Measurements from ENCODE around the gene TAS2R60. TPM values are rescaled to one million over a fixed set of nuclear protein-coding genes. Genes with fewer than 3 reads are reported as not detected.

Gene TAS2R60
- polyA plus RNA-seq, 1 donor (not counting 4 experiments of a cell fraction or from before 2014, with no cell fraction given), result 0.17 TPM

DNA sequence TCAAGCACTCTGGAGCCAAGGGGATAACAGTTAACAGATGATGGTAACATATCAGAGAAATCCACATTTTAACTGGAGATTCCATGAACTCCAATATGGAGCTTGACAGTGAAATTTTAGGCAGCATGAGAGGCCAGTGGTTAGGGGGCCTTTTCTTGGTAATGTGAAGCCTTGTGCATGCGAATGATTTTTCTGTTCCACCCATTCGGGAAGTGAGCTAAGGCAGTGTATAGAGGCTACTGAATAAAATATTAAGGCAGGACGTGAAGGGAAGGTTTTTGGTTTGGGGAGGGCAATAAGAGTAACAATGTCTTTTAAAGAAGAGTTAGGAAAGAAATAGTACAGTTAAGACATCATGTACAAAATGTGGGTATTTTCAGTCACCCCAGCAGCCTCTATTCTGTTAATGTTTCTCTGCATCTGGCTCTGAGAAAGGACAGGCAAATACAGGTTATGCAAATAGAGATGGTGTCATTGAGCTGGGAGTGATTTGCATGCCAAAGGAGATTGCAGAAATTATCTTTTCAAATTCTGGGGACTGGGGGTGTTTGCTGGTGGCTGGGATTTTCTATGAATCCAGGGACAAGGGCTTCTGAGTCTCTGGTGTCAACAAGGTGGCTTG, 6.8 kb upstream of the TAS2R60 start:
- no peak for TF ChIP-seq EZH2 (IDR thresholded peaks at IDR 0.05; ENCODE audit: low read length)
- TF ChIP-seq, protein P1, sequence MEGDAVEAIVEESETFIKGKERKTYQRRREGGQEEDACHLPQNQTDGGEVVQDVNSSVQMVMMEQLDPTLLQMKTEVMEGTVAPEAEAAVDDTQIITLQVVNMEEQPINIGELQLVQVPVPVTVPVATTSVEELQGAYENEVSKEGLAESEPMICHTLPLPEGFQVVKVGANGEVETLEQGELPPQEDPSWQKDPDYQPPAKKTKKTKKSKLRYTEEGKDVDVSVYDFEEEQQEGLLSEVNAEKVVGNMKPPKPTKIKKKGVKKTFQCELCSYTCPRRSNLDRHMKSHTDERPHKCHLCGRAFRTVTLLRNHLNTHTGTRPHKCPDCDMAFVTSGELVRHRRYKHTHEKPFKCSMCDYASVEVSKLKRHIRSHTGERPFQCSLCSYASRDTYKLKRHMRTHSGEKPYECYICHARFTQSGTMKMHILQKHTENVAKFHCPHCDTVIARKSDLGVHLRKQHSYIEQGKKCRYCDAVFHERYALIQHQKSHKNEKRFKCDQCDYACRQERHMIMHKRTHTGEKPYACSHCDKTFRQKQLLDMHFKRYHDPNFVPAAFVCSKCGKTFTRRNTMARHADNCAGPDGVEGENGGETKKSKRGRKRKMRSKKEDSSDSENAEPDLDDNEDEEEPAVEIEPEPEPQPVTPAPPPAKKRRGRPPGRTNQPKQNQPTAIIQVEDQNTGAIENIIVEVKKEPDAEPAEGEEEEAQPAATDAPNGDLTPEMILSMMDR (optimal IDR thresholded peaks at IDR 0.05 in 1 of 3, IDR thresholded peaks at IDR 0.05 in 1 of 3, conservative IDR thresholded peaks at IDR 0.05 in 1 of 3; ENCODE audit: extremely low read depth in 1 of 3, insufficient read depth in 2 of 3, low read length in 3 of 3), result no peak
- Histone ChIP-seq H3K9ac (ENCODE audit: control insufficient read depth, extremely low read depth, insufficient read depth, low read length) (no peak overlapping the region), H3K4me2 (ENCODE audit: control insufficient read depth, extremely low read depth, insufficient read depth, low read depth, low read length) (no peak overlapping the region), H3K9me3 (ENCODE audit: control insufficient read depth, low read depth, low read length) (no peaks in the 10 kb centered on the region), H3K27ac (ENCODE audit: control insufficient read depth, insufficient read depth, low read length) (no peak overlapping the region), H3K36me3 (ENCODE audit: control insufficient read depth in 2 of 2, extremely low read depth in 1 of 2, insufficient read depth in 2 of 2, low read length in 2 of 2) (no peaks in the 10 kb centered on the region), H3K4me1 (ENCODE audit: control insufficient read depth, extremely low read depth, insufficient read depth, low read length) (peaks cover 18% of the 10 kb centered on the region), H3K27me3 (ENCODE audit: control insufficient read depth, extremely low read depth, insufficient read depth, low read length) (no peaks in the 10 kb centered on the region), H3K9me1 (ENCODE audit: control insufficient read depth, extremely low read depth, insufficient read depth, low read length) (no peaks in the 10 kb centered on the region), H4K20me1 (ENCODE audit: control insufficient read depth, extremely low read depth, insufficient read depth, low read length) (no peaks in the 10 kb centered on the region), H2AFZ (ENCODE audit: control insufficient read depth, low read length) (no peak overlapping the region), H3K4me3 (ENCODE audit: control insufficient read depth in 2 of 3, extremely low read depth in 1 of 3, insufficient read depth in 2 of 3, low read depth in 1 of 3, low read length in 3 of 3) (no peak overlapping the region), H3K79me2 (ENCODE audit: control insufficient read depth, insufficient read depth, low read length) (no peaks in the 10 kb centered on the region)
- dilution Hi-C loops (cut with MboI; ENCODE audit: extremely low pct_ligation_motif_present, low sequenced_read_pairs), result no loop called here
- FAIRE-seq (no peak), DNase-seq (ENCODE audit: low read depth, low spot score) (no peak)

- dilution Hi-C loops (cut with MboI; ENCODE audit: extremely low pct_ligation_motif_present, low sequenced_read_pairs), result no loop called here
- TF ChIP-seq, protein P1 (optimal IDR thresholded peaks at IDR 0.05 in 1 of 3, IDR thresholded peaks at IDR 0.05 in 1 of 3, conservative IDR thresholded peaks at IDR 0.05 in 1 of 3; ENCODE audit: extremely low read depth in 1 of 3, insufficient read depth in 2 of 3, low read length in 3 of 3), result no peak
- TF ChIP-seq EZH2 (IDR thresholded peaks at IDR 0.05; ENCODE audit: low read length), result no peak
- Histone ChIP-seq H3K36me3 (ENCODE audit: control insufficient read depth in 2 of 2, extremely low read depth in 1 of 2, insufficient read depth in 2 of 2, low read length in 2 of 2) (no peaks in the 10 kb centered on the region), H3K4me1 (ENCODE audit: control insufficient read depth, extremely low read depth, insufficient read depth, low read length) (peaks cover 18% of the 10 kb centered on the region), H3K79me2 (ENCODE audit: control insufficient read depth, insufficient read depth, low read length) (no peaks in the 10 kb centered on the region), H3K9me1 (ENCODE audit: control insufficient read depth, extremely low read depth, insufficient read depth, low read length) (no peaks in the 10 kb centered on the region), H3K9ac (ENCODE audit: control insufficient read depth, extremely low read depth, insufficient read depth, low read length) (no peak overlapping the region), H3K27ac (ENCODE audit: control insufficient read depth, insufficient read depth, low read length) (no peak overlapping the region), H4K20me1 (ENCODE audit: control insufficient read depth, extremely low read depth, insufficient read depth, low read length) (no peaks in the 10 kb centered on the region), H3K4me3 (ENCODE audit: control insufficient read depth in 2 of 3, extremely low read depth in 1 of 3, insufficient read depth in 2 of 3, low read depth in 1 of 3, low read length in 3 of 3) (no peak overlapping the region), H3K4me2 (ENCODE audit: control insufficient read depth, extremely low read depth, insufficient read depth, low read depth, low read length) (no peak overlapping the region), H3K27me3 (ENCODE audit: control insufficient read depth, extremely low read depth, insufficient read depth, low read length) (no peaks in the 10 kb centered on the region), H2AFZ (ENCODE audit: control insufficient read depth, low read length) (no peak overlapping the region), H3K9me3 (ENCODE audit: control insufficient read depth, low read depth, low read length) (no peaks in the 10 kb centered on the region)
- FAIRE-seq (no peak), DNase-seq (ENCODE audit: low read depth, low spot score) (no peak)
These were observed 5.7 kb upstream of the TAS2R60 start for GRCh38 chr7:143437578-143437977.

All from keratinocyte (primary cell).